Mesenteric fat pad (tissue), 1 donor: ENCODE results near the gene EPHA10. TPM values are rescaled to one million over a fixed set of nuclear protein-coding genes. Genes with fewer than 3 reads are reported as not detected.

ENCODE experiments used
- DNase-seq: peaks from one replicate; pipeline ENCODE4 v3.0.0-alpha.2; 2020; ENCODE audit warnings: low spot score
- long read RNA-seq: library from polyadenylated mRNA; unstranded; transcript quantifications from one replicate; pipeline ENCODE4 v2.0.0, GENCODE V29; 2020
- total RNA-seq: library from RNA; stranded (reverse); fragmentation: NEBNext Ultra II Directional; extraction: Animal tissue kit (Norgen Biotek cat#: 25700); gene quantifications from one replicate; pipeline ENCODE4 v1.2.1, GENCODE V29; 2021
- donor health status: DM: yes; HTN: yes; CAD: no.

Gene EPHA10
- total RNA-seq = not detected
- long read RNA-seq = 0 reads

GRCh38 chr1:37764888-37765441, at the start of gene EPHA10:
TSS of gene EPHA10 (minus strand) at chr1:37765120. CDS start at chr1:37765066, 54 bp downstream.
- DNase-seq = peak; percentile 83

GRCh38 chr1:37814252-37814651, 49.3 kb upstream of the EPHA10 start:
- no peak for DNase-seq

- DNase-seq = no peak
These were observed 48.7 kb upstream of the EPHA10 start for GRCh38 chr1:37813529-37814145.

- DNase-seq = no peak
These were observed 46.2 kb upstream of the EPHA10 start for GRCh38 chr1:37811027-37811655.

DNA sequence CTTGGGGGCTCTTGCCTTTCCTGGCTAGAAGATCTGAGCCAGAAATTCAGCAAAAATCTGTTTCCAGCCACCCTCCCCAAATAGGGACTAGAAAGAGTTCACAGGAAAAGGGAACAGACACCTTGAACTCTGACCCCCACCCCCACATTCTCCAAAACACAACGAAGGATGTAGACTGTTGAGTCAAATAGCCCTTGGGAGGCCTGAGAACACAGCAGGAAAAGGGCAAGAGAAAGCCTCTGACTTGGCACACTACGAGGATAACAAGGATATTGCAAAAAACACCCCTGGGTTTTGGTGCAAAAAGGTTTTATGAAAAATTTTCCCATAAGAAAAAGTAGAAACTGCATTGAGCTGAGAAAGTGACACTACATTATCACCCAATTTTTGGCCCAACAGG, 45.0 kb upstream of the EPHA10 start:
- no peak for DNase-seq

GRCh38 chr1:37808369-37809319, 43.7 kb upstream of the EPHA10 start:
- DNase-seq = peak; percentile 91

DNA sequence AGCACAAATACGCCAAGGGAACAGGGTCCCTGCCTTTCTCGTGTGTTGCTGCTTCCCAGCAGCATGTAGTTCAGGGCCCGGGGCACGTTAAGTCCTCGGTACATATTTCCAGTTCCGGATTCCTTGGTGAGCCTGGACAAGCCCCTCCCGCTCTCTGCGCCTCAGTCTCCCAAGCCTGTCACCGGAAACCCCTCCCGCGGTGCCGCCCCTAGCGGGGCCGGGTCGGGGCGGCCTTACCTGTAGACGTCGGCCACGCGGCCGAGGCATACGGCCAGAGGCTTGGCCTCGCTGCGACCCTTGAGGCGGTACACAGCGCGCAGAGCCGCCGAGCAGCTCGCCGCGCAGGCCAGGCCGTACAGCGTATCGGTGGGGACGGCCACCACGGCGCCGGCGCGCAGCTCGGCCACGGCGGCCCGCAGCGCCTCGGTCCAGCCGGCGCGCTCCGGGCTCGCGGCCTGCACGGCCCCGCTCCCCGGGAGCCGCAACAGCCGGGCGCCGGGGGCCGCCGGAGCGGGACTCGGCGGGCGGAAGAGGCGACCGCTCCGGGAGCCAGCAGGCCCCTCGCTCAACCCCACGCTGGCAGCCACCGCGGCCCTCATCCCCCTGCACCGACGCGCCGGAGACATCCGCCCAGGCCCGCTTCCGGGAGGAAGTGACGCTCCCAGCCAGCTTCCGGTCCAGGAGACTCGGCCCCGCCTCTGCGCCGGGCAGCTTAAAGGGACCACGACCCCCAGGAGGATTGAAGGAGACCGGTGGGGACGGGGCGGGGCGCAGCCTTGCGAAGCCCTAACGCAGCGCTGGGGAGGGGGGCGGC, 42.8 kb upstream of the EPHA10 start, which contains the start of the genes C1orf122 and YRDC:
TSS of gene C1orf122 (plus strand) at position 236 of the 814 bp plus-strand sequence. CDS start 615 bp downstream, outside the sequence.
TSS of gene YRDC (minus strand) at position 654 of the 814 bp plus-strand sequence. CDS start at position 626, 28 bp downstream.
- DNase-seq = peak; percentile 99

DNA sequence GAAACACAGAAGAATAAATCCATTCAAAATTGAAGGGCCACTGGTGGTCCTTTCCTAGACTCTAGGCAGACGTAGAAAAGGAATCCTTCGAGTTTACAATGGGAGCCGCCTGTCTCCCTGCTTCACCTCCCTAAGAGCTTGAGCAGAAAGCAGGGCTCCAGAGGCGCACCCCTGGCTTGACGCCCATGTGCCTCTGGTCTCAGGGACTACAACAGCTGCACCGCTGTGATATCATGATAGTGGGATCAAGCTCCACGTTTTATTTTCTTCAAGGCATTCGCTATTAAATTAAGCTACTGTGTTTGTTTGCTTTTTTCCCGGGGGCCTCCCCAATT, 42.3 kb upstream of the EPHA10 start:
- DNase-seq = no peak

- no peak for DNase-seq
These were observed 37.5 kb upstream of the EPHA10 start for GRCh38 chr1:37802439-37802838.

DNA sequence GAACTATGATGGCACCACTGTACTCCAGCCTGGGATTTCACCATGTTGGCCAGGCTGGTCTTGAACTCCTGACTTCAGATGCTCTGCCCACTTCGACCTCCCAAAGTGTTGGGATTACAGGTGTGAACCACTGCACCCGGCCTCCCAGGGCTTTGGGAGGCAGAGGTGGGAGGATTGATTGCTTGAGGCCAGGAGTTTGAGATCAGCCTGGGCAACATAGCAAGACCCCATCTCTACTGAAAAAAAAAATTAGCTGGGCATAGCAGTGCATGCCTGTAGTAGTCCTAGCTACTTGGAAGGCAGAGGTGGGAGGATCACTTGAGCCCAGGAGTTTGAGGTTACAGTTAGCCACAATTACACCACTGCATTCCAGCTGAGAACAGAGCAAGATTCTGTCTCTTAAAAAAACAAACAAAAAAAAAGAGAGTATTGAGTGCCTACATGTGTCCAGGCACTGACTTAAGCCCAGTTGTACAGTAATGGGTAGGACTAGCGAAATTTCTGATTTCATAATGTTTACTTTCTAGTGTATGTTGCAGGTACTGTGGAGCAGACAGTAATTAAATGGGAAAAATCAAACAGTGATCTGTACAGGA, 32.9 kb upstream of the EPHA10 start:
- DNase-seq = peak; percentile 1

- peak; percentile 91 for DNase-seq
These were observed 30.6 kb upstream of the EPHA10 start for GRCh38 chr1:37795340-37796125.

DNA sequence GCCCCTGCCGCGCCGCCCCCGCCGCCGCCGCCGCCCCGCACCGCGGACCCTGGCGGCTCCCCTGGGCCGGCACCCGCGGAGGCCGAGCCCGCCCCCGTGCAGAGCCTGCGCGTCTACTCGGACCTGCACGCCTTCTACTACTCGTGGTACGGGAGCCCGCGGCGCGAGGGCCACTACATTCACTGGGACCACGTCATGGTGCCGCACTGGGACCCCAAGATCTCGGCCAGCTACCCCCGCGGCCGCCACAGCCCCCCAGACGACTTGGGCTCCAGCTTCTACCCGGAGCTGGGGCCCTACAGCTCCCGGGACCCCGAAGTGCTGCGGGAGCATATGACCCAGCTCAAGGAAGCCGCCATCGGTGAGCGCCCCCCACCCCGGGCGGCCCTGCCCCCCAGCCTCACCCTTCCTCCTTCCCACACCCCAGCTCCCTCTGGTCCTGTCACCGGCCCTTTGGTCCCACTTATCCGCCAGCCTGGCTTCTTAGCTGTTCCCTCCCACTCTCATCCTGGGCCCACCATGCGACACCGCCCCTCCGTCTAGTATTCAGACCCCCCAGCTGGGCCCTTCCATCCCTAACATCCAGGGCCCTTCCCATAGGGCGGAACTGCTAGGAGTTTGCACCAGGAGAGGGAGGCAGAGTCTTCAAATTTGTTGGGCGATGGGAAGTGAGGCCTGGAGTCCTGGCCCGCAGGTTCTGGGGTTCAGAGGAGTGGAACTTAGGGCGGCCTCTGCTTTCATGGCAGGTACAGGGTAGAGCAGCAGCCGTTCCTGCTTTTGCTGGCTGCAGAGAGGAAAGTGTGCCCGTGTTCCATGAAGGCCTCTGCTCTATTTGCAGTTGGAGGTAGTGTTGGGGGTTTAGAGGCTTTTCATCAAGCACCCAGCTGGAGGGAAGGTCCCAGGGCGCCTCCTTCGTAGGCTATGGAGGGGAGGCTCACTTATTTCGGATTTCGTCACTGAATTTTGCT, 29.7 kb upstream of the EPHA10 start:
- DNase-seq = peak; percentile 80

DNA sequence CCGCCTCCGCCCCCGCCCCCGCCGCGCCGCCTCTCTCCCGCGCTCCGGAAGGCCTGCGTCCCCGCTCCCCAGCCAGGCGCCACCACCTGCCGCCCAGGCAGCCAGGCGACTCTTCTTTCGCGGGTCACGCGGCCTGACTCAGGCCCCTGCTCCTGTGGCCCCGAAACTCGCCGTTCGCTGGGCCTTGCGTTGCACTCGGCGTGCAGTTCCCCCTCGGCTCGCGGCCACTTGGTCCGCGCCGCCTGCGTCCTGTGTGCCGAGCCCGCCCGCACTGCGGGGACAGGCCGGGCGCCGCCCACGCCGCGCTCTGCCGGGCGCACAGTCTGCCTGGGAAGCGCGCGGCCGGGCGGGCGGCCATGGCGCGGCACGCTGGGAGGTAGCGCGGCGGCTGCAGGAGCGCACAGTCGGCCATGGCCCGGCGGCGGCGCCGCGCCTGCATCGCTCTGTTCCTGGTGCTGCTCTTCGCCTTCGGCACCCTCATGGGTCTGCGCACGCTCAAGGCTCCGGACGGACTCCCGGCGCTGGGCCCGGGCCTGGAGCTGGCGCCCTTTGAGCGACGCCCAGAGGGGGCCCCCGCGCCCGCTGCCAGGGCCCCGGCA, 29.0 kb upstream of the EPHA10 start, which contains the start of gene MANEAL:
TSS of gene MANEAL (plus strand) at position 75 of the 599 bp plus-strand sequence. CDS start at position 411, 336 bp downstream.
- DNase-seq = peak; percentile 88

DNA sequence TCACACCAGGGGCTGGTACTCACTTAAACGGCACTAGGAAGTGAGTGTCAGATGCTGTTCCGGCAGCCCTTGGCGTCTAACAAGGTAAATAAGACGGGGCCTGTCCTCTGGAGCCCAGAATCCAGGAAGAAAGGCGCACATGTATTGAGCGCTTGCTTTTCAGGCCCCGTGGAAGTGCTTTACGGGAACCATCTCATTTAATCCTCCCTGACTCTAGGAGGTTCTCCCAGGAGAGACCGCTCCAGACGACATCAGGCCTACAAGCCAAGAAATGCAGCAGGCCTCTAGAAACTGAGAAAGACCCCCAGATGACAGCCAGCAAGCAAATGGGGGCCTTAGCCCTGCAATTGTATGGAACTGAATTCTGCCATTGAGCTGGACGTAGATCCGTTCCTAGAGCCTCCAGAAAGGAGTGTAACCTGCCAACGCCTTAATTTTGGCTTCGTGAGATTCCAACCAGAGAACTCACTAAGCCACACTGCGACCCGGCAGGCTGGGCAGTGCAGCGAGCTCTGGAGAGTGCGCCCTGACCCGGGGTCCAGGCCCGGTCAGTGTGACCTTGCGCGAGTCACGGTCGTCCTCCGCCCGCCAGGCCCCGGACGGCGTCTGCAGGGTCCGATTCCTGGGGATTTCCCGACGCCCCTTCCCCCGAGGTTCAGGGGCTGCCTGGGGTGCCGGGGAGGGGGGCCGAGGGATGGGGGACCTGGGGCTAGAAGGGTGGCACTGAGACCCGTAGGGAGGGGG, 28.2 kb upstream of the EPHA10 start:
- peak; percentile 85 for DNase-seq

DNA sequence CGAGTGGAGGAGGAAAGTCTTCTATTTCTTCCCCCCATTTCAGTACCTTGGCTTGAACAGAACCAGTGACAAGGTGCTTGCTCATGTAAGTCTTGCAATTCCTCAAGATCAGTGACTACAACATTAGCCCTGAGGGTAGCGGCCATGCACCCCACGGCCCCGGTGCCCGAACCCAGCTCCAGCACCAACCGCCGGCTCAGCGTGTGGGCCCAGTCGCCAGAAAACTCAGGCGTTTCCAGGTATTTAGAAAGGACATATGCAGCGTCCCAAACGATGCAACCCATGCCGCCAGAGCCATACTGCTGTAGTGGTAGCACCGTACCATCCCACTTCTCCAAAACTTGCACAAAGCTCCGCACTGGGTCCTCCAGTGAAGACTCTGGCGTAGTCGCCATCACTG, 17.6 kb upstream of the EPHA10 start:
- no peak for DNase-seq

GRCh38 chr1:37778654-37779053, 13.7 kb upstream of the EPHA10 start:
- no peak for DNase-seq
